NCI-H2196 treated with DMSO at 0.1 percent for 48 hours (cell line): ENCODE results near the gene RAB43.
A peak's percentile ranks its signal among the peaks of the same experiment; 100 is the strongest.
"Not testable (repeated sequence)": the region's sequence is repeated elsewhere in the genome, so short reads cannot be mapped to it uniquely, and the experiment has no call there.

ENCODE experiments used
- DNase-seq: peaks from one replicate; lab custom pipeline; 2025; ENCODE audit not compliant: unreplicated experiment; lab: John Stamatoyannopoulos, UW

Gene RAB43

GRCh38 chr3:129121792-129122411, at the start of gene RAB43:
Gene RAB43 (minus strand): TSS chr3:129121804. CDS start chr3:129121489, 315 bp downstream.
- DNase-seq, result peak; percentile 85

DNA sequence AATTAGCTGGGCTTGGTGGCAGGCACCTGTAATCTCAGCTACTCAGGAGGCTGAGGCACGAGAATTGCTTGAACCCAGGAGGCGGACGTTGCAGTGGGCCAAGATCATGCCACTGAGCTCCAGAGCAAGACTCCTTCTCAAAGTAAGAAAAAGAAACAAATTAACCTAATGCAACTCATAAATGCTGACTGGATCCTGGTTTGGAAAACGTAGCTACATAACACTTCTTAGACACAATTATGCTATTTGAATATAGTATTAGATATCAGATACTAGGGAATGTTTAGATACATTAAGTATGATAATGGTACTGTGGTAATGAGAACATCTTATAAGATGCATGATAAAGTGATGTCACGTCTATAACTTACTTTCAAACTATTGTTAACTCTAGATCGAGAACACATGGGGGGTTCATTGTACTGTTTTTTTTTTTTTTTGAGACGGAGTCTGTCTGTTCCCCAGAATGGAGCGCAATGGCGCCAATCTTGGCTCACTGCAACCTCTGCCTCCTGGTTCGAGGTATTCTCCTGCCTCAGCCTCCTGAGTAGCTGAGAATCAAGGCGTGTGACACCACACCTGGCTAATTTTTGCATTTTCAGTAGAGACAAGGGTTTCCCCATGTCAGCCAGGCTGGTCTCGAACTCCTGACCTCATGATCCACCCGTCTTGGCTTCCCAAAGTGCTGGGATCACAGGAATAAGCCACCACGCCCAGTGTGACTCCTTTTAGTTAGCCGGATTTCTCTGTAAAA, 45.2 kb upstream of the RAB43 start:
- DNase-seq, result no peak

GRCh38 chr3:129165594-129165993, 44.0 kb upstream of the RAB43 start:
- DNase-seq, result not testable (repeated sequence)

- DNase-seq, result no peak
Observed at GRCh38 chr3:129164500-129164899, 42.9 kb upstream of the RAB43 start.

- no peak for DNase-seq
Observed at GRCh38 chr3:129162729-129163579, 41.4 kb upstream of the RAB43 start.

- DNase-seq, result no peak
Observed at GRCh38 chr3:129161860-129162271, 40.3 kb upstream of the RAB43 start.

GRCh38 chr3:129160891-129161859, 39.6 kb upstream of the RAB43 start, which contains the start of gene ISY1:
Gene ISY1 (minus strand): TSS chr3:129161063. CDS start chr3:129160975, 88 bp downstream.
- peak; percentile 99 for DNase-seq

- no peak for DNase-seq
Observed at GRCh38 chr3:129144786-129145185, 23.2 kb upstream of the RAB43 start.

DNA sequence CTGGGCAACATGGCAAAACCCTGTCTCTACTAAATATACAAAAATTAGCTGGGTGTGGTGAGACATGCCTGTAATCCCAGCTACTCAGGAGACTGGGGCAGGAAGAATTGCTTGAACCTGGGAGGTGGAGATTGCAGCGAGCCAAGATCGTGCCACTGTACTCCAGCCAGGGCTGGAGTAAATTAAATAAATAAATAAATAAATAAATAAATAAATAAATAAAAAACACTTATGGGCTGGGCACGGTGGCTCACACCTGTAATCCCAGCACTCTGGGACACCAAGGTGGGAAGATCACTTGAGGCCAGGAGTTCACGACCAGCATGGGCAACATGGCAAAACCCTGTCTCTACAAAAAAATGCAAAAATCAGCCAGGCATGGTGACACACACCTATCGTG, 19.4 kb upstream of the RAB43 start:
- not testable (repeated sequence) for DNase-seq

DNA sequence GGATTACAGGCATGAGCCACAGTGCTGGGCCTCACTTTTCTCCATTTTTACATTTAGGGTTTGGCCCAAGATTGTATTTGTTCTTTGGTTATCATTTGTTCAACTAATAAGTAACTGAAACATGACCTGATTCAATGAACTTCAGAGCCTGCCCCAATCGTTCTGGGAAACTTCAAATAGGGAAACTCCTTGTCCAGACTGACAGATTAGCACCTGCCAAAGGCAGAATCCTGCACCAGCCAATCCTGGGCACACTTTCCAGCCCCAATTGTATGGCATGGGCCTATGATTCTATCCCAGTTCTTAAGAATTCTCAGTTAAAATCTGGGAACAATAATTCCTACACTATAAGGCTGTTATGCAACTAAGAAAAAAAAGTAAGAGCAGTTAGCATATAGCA, 18.3 kb upstream of the RAB43 start:
- DNase-seq, result no peak

- DNase-seq, result not testable (repeated sequence)
Observed at GRCh38 chr3:129136275-129136674, 14.7 kb upstream of the RAB43 start.

- no peak for DNase-seq
Observed at GRCh38 chr3:129132097-129132866, 10.7 kb upstream of the RAB43 start.

- DNase-seq, result no peak
Observed at GRCh38 chr3:129131465-129132088, 10.0 kb upstream of the RAB43 start.

- no peak for DNase-seq
Observed at GRCh38 chr3:129130291-129130813, 8.7 kb upstream of the RAB43 start.

- DNase-seq, result no peak
Observed at GRCh38 chr3:129128357-129129155, 7.0 kb upstream of the RAB43 start.

- no peak for DNase-seq
Observed at GRCh38 chr3:129126726-129127280, 5.2 kb upstream of the RAB43 start.

DNA sequence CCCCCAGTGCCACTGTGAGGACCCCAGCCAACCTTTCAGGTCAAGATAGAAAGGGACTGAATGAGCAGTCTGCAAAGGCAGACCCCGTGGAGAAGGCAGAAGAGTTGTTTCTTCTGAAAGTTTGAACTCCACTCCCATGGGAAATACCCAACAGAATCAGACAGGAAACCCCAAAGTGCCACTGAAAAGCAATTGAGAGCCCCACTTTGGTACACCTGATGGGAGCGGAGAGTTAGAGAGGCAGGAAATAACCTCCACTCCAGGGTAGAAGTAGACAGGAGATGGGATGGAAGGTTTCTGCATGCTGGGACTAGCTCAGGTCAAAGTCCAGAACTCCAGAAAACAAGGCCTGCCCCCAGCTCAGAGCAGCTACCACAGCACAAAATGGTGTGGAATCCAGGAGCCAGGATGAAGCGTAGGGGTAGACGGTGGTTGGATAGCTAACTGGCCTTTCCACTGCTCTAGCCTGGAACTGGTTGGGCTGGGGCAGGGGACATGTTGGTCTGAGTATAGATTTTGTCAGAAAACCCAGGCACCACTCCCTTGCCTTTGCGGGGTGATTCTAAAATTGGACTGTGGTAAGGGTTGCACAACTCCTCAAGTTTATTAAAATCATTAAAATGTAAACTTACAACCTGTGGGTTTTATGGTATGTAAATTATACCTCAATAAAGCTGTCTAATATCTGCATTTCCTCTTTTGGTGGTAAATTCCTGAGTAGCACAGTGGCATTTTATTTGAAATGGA, 1.9 kb upstream of the RAB43 start:
- no peak for DNase-seq
